ENCODE data around the gene RUFY3. TPM values are rescaled to one million over a fixed set of nuclear protein-coding genes. Genes with fewer than 3 reads are reported as not detected.

Gene RUFY3
- total and polyA plus RNA-seq, 2 experiments from 2014 or later, result 18.3 to 29.2 TPM

GRCh38 chr4:70844180-70844579 is 122.4 kb downstream of the RUFY3 start:
- Histone ChIP-seq H2AFZ (peak overlapping the region; percentile 66; the same call in 1 of the 2 replicates), H3K36me3 (ENCODE audit: insufficient read depth) (no peaks in the 10 kb centered on the region), H3K4me3 (no peak overlapping the region), H3K27me3 (ENCODE audit: insufficient read depth) (no peaks in the 10 kb centered on the region), H3K9me2 (ENCODE audit: insufficient read depth) (no peaks in the 10 kb centered on the region; the same call in 1 of the 2 replicates), H3K79me2 (replicated peaks; ENCODE audit: insufficient read depth) (peaks cover 2% of the 10 kb centered on the region), H3K27ac (ENCODE audit: low read depth) (no peak overlapping the region), H3K4me1 (ENCODE audit: insufficient read depth) (peaks cover 9% of the 10 kb centered on the region), H4K20me1 (replicated peaks; ENCODE audit: insufficient read depth) (no peaks in the 10 kb centered on the region), H3K4me2 (no peak overlapping the region), H3F3A (replicated peaks; ENCODE audit: low read depth) (no peaks in the 10 kb centered on the region)
- Mint-ChIP-seq H3K4me3 (no peak overlapping the region), H3K27ac (no peak overlapping the region), H3K27me3 (ENCODE audit: insufficient read depth, low read depth, poor library complexity) (peaks cover 4% of the 10 kb centered on the region), H3K4me1 (peaks cover 8% of the 10 kb centered on the region), H3K9me3 (no peaks in the 10 kb centered on the region), H3K36me3 (ENCODE audit: low read depth) (no peaks in the 10 kb centered on the region)
- TF ChIP-seq EZH2phosphoT487 (IDR thresholded peaks at IDR 0.05; ENCODE audit: unreplicated experiment), result no peak
- no peak for TF ChIP-seq ZNF114 (CRISPR knock-in tag; IDR thresholded peaks at IDR 0.05)
- TF ChIP-seq POLR2AphosphoS5 (IDR thresholded peaks at IDR 0.05; ENCODE audit: low read depth), result no peak
- TF ChIP-seq, protein P1, sequence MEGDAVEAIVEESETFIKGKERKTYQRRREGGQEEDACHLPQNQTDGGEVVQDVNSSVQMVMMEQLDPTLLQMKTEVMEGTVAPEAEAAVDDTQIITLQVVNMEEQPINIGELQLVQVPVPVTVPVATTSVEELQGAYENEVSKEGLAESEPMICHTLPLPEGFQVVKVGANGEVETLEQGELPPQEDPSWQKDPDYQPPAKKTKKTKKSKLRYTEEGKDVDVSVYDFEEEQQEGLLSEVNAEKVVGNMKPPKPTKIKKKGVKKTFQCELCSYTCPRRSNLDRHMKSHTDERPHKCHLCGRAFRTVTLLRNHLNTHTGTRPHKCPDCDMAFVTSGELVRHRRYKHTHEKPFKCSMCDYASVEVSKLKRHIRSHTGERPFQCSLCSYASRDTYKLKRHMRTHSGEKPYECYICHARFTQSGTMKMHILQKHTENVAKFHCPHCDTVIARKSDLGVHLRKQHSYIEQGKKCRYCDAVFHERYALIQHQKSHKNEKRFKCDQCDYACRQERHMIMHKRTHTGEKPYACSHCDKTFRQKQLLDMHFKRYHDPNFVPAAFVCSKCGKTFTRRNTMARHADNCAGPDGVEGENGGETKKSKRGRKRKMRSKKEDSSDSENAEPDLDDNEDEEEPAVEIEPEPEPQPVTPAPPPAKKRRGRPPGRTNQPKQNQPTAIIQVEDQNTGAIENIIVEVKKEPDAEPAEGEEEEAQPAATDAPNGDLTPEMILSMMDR (conservative IDR thresholded peaks at IDR 0.05; ENCODE audit: low read depth in 2 of 2), result no peak
- TF ChIP-seq, protein P2, sequence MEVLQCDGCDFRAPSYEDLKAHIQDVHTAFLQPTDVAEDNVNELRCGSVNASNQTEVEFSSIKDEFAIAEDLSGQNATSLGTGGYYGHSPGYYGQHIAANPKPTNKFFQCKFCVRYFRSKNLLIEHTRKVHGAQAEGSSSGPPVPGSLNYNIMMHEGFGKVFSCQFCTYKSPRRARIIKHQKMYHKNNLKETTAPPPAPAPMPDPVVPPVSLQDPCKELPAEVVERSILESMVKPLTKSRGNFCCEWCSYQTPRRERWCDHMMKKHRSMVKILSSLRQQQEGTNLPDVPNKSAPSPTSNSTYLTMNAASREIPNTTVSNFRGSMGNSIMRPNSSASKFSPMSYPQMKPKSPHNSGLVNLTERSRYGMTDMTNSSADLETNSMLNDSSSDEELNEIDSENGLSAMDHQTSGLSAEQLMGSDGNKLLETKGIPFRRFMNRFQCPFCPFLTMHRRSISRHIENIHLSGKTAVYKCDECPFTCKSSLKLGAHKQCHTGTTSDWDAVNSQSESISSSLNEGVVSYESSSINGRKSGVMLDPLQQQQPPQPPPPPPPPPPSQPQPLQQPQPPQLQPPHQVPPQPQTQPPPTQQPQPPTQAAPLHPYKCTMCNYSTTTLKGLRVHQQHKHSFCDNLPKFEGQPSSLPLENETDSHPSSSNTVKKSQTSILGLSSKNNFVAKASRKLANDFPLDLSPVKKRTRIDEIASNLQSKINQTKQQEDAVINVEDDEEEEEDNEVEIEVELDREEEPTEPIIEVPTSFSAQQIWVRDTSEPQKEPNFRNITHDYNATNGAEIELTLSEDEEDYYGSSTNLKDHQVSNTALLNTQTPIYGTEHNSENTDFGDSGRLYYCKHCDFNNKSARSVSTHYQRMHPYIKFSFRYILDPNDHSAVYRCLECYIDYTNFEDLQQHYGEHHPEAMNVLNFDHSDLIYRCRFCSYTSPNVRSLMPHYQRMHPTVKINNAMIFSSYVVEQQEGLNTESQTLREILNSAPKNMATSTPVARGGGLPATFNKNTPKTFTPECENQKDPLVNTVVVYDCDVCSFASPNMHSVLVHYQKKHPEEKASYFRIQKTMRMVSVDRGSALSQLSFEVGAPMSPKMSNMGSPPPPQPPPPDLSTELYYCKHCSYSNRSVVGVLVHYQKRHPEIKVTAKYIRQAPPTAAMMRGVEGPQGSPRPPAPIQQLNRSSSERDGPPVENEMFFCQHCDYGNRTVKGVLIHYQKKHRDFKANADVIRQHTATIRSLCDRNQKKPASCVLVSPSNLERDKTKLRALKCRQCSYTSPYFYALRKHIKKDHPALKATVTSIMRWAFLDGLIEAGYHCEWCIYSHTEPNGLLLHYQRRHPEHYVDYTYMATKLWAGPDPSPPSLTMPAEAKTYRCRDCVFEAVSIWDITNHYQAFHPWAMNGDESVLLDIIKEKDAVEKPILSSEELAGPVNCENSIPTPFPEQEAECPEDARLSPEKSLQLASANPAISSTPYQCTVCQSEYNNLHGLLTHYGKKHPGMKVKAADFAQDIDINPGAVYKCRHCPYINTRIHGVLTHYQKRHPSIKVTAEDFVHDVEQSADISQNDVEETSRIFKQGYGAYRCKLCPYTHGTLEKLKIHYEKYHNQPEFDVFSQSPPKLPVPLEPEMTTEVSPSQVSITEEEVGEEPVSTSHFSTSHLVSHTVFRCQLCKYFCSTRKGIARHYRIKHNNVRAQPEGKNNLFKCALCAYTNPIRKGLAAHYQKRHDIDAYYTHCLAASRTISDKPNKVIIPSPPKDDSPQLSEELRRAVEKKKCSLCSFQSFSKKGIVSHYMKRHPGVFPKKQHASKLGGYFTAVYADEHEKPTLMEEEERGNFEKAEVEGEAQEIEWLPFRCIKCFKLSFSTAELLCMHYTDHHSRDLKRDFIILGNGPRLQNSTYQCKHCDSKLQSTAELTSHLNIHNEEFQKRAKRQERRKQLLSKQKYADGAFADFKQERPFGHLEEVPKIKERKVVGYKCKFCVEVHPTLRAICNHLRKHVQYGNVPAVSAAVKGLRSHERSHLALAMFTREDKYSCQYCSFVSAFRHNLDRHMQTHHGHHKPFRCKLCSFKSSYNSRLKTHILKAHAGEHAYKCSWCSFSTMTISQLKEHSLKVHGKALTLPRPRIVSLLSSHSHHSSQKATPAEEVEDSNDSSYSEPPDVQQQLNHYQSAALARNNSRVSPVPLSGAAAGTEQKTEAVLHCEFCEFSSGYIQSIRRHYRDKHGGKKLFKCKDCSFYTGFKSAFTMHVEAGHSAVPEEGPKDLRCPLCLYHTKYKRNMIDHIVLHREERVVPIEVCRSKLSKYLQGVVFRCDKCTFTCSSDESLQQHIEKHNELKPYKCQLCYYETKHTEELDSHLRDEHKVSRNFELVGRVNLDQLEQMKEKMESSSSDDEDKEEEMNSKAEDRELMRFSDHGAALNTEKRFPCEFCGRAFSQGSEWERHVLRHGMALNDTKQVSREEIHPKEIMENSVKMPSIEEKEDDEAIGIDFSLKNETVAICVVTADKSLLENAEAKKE (CRISPR knock-in tag; IDR thresholded peaks at IDR 0.05), result no peak
- TF ChIP-seq CREB1 (CRISPR knock-in tag; IDR thresholded peaks at IDR 0.05; ENCODE audit: low read depth), result no peak
- no peak for TF ChIP-seq NANOG (IDR thresholded peaks at IDR 0.05; ENCODE audit: borderline replicate concordance)
- TF ChIP-seq ZNF331 (CRISPR knock-in tag; IDR thresholded peaks at IDR 0.05; ENCODE audit: low read depth), result no peak
- TF ChIP-seq EZH2 (IDR thresholded peaks at IDR 0.05; ENCODE audit: low read depth, unreplicated experiment), result no peak
- TF ChIP-seq JUNB (IDR thresholded peaks at IDR 0.05; ENCODE audit: unreplicated experiment), result no peak
- no peak for TF ChIP-seq STAT1 (IDR thresholded peaks at IDR 0.05; ENCODE audit: unreplicated experiment)
- TF ChIP-seq, protein P3, sequence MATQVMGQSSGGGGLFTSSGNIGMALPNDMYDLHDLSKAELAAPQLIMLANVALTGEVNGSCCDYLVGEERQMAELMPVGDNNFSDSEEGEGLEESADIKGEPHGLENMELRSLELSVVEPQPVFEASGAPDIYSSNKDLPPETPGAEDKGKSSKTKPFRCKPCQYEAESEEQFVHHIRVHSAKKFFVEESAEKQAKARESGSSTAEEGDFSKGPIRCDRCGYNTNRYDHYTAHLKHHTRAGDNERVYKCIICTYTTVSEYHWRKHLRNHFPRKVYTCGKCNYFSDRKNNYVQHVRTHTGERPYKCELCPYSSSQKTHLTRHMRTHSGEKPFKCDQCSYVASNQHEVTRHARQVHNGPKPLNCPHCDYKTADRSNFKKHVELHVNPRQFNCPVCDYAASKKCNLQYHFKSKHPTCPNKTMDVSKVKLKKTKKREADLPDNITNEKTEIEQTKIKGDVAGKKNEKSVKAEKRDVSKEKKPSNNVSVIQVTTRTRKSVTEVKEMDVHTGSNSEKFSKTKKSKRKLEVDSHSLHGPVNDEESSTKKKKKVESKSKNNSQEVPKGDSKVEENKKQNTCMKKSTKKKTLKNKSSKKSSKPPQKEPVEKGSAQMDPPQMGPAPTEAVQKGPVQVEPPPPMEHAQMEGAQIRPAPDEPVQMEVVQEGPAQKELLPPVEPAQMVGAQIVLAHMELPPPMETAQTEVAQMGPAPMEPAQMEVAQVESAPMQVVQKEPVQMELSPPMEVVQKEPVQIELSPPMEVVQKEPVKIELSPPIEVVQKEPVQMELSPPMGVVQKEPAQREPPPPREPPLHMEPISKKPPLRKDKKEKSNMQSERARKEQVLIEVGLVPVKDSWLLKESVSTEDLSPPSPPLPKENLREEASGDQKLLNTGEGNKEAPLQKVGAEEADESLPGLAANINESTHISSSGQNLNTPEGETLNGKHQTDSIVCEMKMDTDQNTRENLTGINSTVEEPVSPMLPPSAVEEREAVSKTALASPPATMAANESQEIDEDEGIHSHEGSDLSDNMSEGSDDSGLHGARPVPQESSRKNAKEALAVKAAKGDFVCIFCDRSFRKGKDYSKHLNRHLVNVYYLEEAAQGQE (IDR thresholded peaks at IDR 0.05; ENCODE audit: unreplicated experiment), result no peak
- TF ChIP-seq, protein P4, sequence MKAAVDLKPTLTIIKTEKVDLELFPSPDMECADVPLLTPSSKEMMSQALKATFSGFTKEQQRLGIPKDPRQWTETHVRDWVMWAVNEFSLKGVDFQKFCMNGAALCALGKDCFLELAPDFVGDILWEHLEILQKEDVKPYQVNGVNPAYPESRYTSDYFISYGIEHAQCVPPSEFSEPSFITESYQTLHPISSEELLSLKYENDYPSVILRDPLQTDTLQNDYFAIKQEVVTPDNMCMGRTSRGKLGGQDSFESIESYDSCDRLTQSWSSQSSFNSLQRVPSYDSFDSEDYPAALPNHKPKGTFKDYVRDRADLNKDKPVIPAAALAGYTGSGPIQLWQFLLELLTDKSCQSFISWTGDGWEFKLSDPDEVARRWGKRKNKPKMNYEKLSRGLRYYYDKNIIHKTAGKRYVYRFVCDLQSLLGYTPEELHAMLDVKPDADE (IDR thresholded peaks at IDR 0.05), result no peak
- ATAC-seq (no peak), DNase-seq (ENCODE audit: low spot score) (no peak)

All from GM23338 (cell line).